GM23338 (cell line): Measurements from ENCODE around the gene PGPEP1. TPM values are rescaled to one million over a fixed set of nuclear protein-coding genes. Genes with fewer than 3 reads are reported as not detected.

ENCODE experiments used
- ATAC-seq: fragments of 200-7000 bp; cut with Tn5 transposase; 3 replicates; pipeline ENCODE4 v1.9.1; 2020
- DNase-seq: peaks from one replicate; pipeline ENCODE4 v3.0.0-alpha.2; 2015; ENCODE audit warnings: low spot score
- H2AFZ ChIP-seq: fragments of 200-600 bp; sonication (generic); 2 replicates; pipeline ENCODE4 v1.8.0; 2016; ENCODE audit warnings: antibody characterized with exemption, mild to moderate bottlenecking, moderate library complexity
- H3F3A ChIP-seq: fragments of 200-600 bp; sonication (generic); replicated peaks from 2 replicates; pipeline ENCODE4 v1.8.0; 2017; ENCODE audit warnings: antibody characterized with exemption, mixed run types, low read depth
- H3K27ac ChIP-seq: fragments of 200-600 bp; sonication (generic); 2 replicates; pipeline ENCODE4 v1.6.1; 2016; ENCODE audit warnings: low read depth
- H3K27me3 ChIP-seq: fragments of 200-600 bp; sonication (generic); 2 replicates; pipeline ENCODE4 v1.8.0; 2016; ENCODE audit warnings: mild to moderate bottlenecking, mixed run types, moderate library complexity; ENCODE audit not compliant: insufficient read depth
- H3K36me3 ChIP-seq: fragments of 200-600 bp; sonication (generic); 2 replicates; pipeline ENCODE4 v1.8.0; 2016; ENCODE audit warnings: mild to moderate bottlenecking; ENCODE audit not compliant: insufficient read depth
- H3K4me1 ChIP-seq: fragments of 200-600 bp; sonication (generic); 2 replicates; pipeline ENCODE4 v1.8.0; 2016; ENCODE audit warnings: mild to moderate bottlenecking, moderate library complexity; ENCODE audit not compliant: insufficient read depth
- H3K4me2 ChIP-seq: fragments of 200-600 bp; sonication (generic); 2 replicates; pipeline ENCODE4 v1.7.1; 2017; ENCODE audit warnings: mixed run types
- H3K4me3 ChIP-seq: fragments of 200-600 bp; sonication (generic); 2 replicates; pipeline ENCODE4 v1.6.1; 2016; ENCODE audit warnings: mixed run types
- H3K79me2 ChIP-seq: fragments of 200-600 bp; sonication (generic); replicated peaks from 2 replicates; pipeline ENCODE4 v1.8.0; 2017; ENCODE audit warnings: mild to moderate bottlenecking; ENCODE audit not compliant: insufficient read depth
- H3K9me2 ChIP-seq: fragments of 200-600 bp; sonication (generic); 2 replicates; pipeline ENCODE4 v1.8.0; 2017; ENCODE audit not compliant: insufficient read depth
- H4K20me1 ChIP-seq: fragments of 200-600 bp; sonication (generic); replicated peaks from 2 replicates; pipeline ENCODE4 v1.8.0; 2017; ENCODE audit warnings: mild to moderate bottlenecking; ENCODE audit not compliant: insufficient read depth
- H3K27ac Mint-ChIP-seq: 2 replicates; pipeline ENCODE4 v1.8.0; 2020; ENCODE audit warnings: inconsistent platforms, mild to moderate bottlenecking, moderate library complexity, mixed read lengths
- H3K27me3 Mint-ChIP-seq: 3 replicates; pipeline ENCODE4 v1.8.0; 2022; ENCODE audit warnings: low read depth, mild to moderate bottlenecking, moderate library complexity, mixed read lengths, inconsistent platforms; ENCODE audit not compliant: insufficient read depth, poor library complexity
- H3K36me3 Mint-ChIP-seq: 3 replicates; pipeline ENCODE4 v1.8.0; 2021; ENCODE audit warnings: low read depth, mild to moderate bottlenecking, inconsistent platforms, moderate library complexity, mixed read lengths
- H3K4me1 Mint-ChIP-seq: 3 replicates; pipeline ENCODE4 v1.8.0; 2020; ENCODE audit warnings: mild to moderate bottlenecking, inconsistent platforms, mixed read lengths
- H3K4me3 Mint-ChIP-seq: 3 replicates; pipeline ENCODE4 v1.8.0; 2021; ENCODE audit warnings: moderate library complexity, mild to moderate bottlenecking, inconsistent platforms, mixed read lengths
- H3K9me3 Mint-ChIP-seq: 3 replicates; pipeline ENCODE4 v1.8.0; 2020; ENCODE audit warnings: moderate library complexity, mild to moderate bottlenecking, inconsistent platforms, mixed read lengths
- EZH2 ChIP-seq: fragments of 200-600 bp; sonication (generic); IDR thresholded peaks from one replicate; pipeline ENCODE4 v1.8.0; 2017; ENCODE audit warnings: antibody characterized with exemption, mild to moderate bottlenecking, low read depth; ENCODE audit not compliant: unreplicated experiment
- EZH2phosphoT487 ChIP-seq: fragments of 200-600 bp; sonication (generic); IDR thresholded peaks from one replicate; pipeline ENCODE4 v1.8.1; 2018; ENCODE audit warnings: antibody characterized with exemption; ENCODE audit not compliant: unreplicated experiment
- JUNB ChIP-seq: IDR thresholded peaks from one replicate; pipeline ENCODE4 v1.6.1; 2016; ENCODE audit warnings: antibody characterized with exemption; ENCODE audit not compliant: unreplicated experiment
- REST ChIP-seq: IDR thresholded peaks from one replicate; pipeline ENCODE4 v1.6.1; 2018; ENCODE audit warnings: antibody characterized with exemption; ENCODE audit not compliant: unreplicated experiment
- STAT1 ChIP-seq: IDR thresholded peaks from one replicate; pipeline ENCODE4 v1.6.1; 2016; ENCODE audit warnings: antibody characterized with exemption; ENCODE audit not compliant: unreplicated experiment
- ZNF114 ChIP-seq: fragments of 250-450 bp; sonication (Bioruptor Pico); IDR thresholded peaks from 2 replicates; pipeline ENCODE4 v1.5.0; 2020; ENCODE audit warnings: mild to moderate bottlenecking, moderate library complexity
- polyA plus RNA-seq: library from polyadenylated mRNA; unstranded; fragments of >200 nt; fragmentation: Nextera tagmentation; extraction: Ambion mirVana; gene quantifications from 2 replicates; pipeline ENCODE4 v1.2.1, GENCODE V29; 2016
- total RNA-seq: library from RNA; depleted of rRNA; stranded (reverse); fragments of >200 nt; shearing (Covaris generic); gene quantifications from 2 replicates; pipeline ENCODE4 v1.2.3, GENCODE V29; 2014
- TF ChIP-seq, protein P1 (sequence below): IDR thresholded peaks from 2 replicates; pipeline ENCODE4 v1.6.1; 2016; ENCODE audit warnings: antibody characterized with exemption
- TF ChIP-seq, protein P2 (sequence below), 2 experiments: fragments of 200-600 bp in 1 of 2; sonication (generic) in 1 of 2; conservative IDR thresholded peaks; 2 replicates each; pipeline versions ENCODE4 v1.5.1 to v1.6.1; 2016 to 2017; ENCODE audit warnings: antibody characterized with exemption in 2 of 2, low read depth in 2 of 2, mild to moderate bottlenecking in 2 of 2, moderate library complexity in 1 of 2

Gene PGPEP1
- total and polyA plus RNA-seq, 2 experiments from 2014 or later = 15.5 to 18.9 TPM

GRCh38 chr19:18345296-18345695, 4.9 kb downstream of the PGPEP1 start:
- H3K4me3 ChIP-seq = no peak overlapping the region
- ATAC-seq (no peak), DNase-seq (no peak)
- no peak for TF ChIP-seq STAT1
- TF ChIP-seq JUNB = no peak
- TF ChIP-seq ZNF114 (CRISPR knock-in tag) = no peak
- TF ChIP-seq EZH2 = no peak
- no peak overlapping the region; the same call in 2 of the 3 replicates for H3K4me3 Mint-ChIP-seq
- H3K4me2 ChIP-seq = no peak overlapping the region
- H2AFZ ChIP-seq = no peak overlapping the region
- H3K9me2 ChIP-seq = no peaks in the 10 kb centered on the region
- peaks cover 46% of the 10 kb centered on the region for H3K36me3 Mint-ChIP-seq
- H3K27me3 Mint-ChIP-seq = peaks cover 22% of the 10 kb centered on the region
- 0 out of 2 replicates have a peak, but pooled peaks cover 2% of the 10 kb centered on the region for H3K36me3 ChIP-seq
- no peaks in the 10 kb centered on the region for H3K27me3 ChIP-seq
- H3K27ac Mint-ChIP-seq = no peak overlapping the region
- H3K27ac ChIP-seq = peak overlapping the region; percentile 41; the same call in 1 of the 2 replicates
- H3K4me1 ChIP-seq = peaks cover 24% of the 10 kb centered on the region
- H4K20me1 ChIP-seq = no peaks in the 10 kb centered on the region
- H3F3A ChIP-seq = peaks cover 28% of the 10 kb centered on the region
- H3K79me2 ChIP-seq = no peaks in the 10 kb centered on the region; the same call in 1 of the 2 replicates
- peaks cover 40% of the 10 kb centered on the region for H3K4me1 Mint-ChIP-seq
- peaks cover 3% of the 10 kb centered on the region; the same call in 1 of the 3 replicates for H3K9me3 Mint-ChIP-seq

DNA sequence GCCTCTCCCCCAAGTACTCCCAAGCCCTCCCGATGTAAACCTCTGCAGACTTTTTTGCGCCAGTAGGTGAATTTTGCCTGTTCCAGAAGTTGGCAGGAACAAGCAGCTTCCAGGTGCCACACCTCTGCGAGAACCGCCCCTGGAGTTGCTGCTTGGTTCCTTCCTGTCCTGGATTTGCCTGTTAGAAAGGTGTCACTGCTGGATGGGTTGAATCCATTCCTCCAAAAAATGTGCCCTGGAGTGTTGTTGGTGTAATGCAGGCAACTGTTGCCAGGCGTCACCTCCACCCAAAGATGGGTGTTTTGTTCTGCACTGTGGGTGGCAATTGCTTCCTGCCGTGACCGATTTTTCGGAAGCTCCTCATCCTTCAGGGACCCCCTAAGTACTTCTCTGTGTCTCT, 5.7 kb downstream of the PGPEP1 start:
- no peak overlapping the region for H2AFZ ChIP-seq

DNA sequence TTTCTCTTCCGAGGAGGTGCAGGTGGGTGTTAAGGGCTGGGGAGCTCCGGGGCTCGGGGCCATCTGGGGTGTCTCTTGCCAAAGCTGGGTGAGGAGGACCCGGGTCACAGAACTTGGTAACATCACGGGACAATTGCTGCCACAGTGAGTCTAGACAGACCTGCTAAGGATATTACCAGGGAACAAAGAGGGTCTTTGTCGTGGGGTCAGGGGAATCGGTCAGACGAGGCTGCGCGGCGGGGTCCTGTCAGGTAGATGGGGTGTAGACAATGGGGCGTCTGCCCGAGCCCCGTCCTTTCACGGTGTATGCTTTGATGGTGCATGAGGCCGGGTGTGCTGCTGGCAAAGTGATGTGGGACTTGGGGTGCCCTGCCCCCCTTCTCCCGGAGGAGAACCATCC, 7.8 kb downstream of the PGPEP1 start:
- H3K4me1 ChIP-seq = peaks cover 16% of the 10 kb centered on the region; the same call in 1 of the 2 replicates
- Mint-ChIP-seq H3K27ac (no peak overlapping the region), H3K27me3 (peaks cover 17% of the 10 kb centered on the region), H3K4me3 (no peak overlapping the region), H3K36me3 (peaks cover 44% of the 10 kb centered on the region), H3K9me3 (peaks cover 3% of the 10 kb centered on the region; the same call in 2 of the 3 replicates), H3K4me1 (peaks cover 27% of the 10 kb centered on the region)
- DNase-seq (no peak), ATAC-seq (no peak)
- H3K36me3 ChIP-seq = 0 out of 2 replicates have a peak, but pooled peaks cover 3% of the 10 kb centered on the region
- H3K27me3 ChIP-seq = no peaks in the 10 kb centered on the region
- H3K4me3 ChIP-seq = no peak overlapping the region
- no peak overlapping the region for H3K27ac ChIP-seq
- no peaks in the 10 kb centered on the region for H3K79me2 ChIP-seq
- H3K4me2 ChIP-seq = no peak overlapping the region
- no peaks in the 10 kb centered on the region for H4K20me1 ChIP-seq
- no peaks in the 10 kb centered on the region for H3K9me2 ChIP-seq
- no peak overlapping the region for H2AFZ ChIP-seq
- H3F3A ChIP-seq = peaks cover 19% of the 10 kb centered on the region
- TF ChIP-seq STAT1 = no peak
- TF ChIP-seq REST = no peak
- no peak for TF ChIP-seq EZH2
- TF ChIP-seq, protein P1, sequence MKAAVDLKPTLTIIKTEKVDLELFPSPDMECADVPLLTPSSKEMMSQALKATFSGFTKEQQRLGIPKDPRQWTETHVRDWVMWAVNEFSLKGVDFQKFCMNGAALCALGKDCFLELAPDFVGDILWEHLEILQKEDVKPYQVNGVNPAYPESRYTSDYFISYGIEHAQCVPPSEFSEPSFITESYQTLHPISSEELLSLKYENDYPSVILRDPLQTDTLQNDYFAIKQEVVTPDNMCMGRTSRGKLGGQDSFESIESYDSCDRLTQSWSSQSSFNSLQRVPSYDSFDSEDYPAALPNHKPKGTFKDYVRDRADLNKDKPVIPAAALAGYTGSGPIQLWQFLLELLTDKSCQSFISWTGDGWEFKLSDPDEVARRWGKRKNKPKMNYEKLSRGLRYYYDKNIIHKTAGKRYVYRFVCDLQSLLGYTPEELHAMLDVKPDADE = no peak
- TF ChIP-seq EZH2phosphoT487 = no peak

More for the DNA sequence above, 5.7 kb downstream of the PGPEP1 start:
- peak; percentile 84 for DNase-seq
- Mint-ChIP-seq H3K27me3 (peaks cover 22% of the 10 kb centered on the region), H3K27ac (peak overlapping the region; percentile 90), H3K4me1 (peaks cover 40% of the 10 kb centered on the region), H3K9me3 (peaks cover 3% of the 10 kb centered on the region; the same call in 1 of the 3 replicates), H3K36me3 (peaks cover 50% of the 10 kb centered on the region), H3K4me3 (peak overlapping the region; percentile 28; the same call in 2 of the 3 replicates)
- Histone ChIP-seq H3F3A (peaks cover 30% of the 10 kb centered on the region), H3K4me1 (peaks cover 24% of the 10 kb centered on the region), H4K20me1 (no peaks in the 10 kb centered on the region), H3K9me2 (no peaks in the 10 kb centered on the region), H3K27ac (peak overlapping the region; percentile 41; the same call in 1 of the 2 replicates), H3K4me2 (no peak overlapping the region), H3K27me3 (no peaks in the 10 kb centered on the region), H3K79me2 (no peaks in the 10 kb centered on the region; the same call in 1 of the 2 replicates), H3K36me3 (0 out of 2 replicates have a peak, but pooled peaks cover 3% of the 10 kb centered on the region), H3K4me3 (no peak overlapping the region)
- TF ChIP-seq, protein P2, sequence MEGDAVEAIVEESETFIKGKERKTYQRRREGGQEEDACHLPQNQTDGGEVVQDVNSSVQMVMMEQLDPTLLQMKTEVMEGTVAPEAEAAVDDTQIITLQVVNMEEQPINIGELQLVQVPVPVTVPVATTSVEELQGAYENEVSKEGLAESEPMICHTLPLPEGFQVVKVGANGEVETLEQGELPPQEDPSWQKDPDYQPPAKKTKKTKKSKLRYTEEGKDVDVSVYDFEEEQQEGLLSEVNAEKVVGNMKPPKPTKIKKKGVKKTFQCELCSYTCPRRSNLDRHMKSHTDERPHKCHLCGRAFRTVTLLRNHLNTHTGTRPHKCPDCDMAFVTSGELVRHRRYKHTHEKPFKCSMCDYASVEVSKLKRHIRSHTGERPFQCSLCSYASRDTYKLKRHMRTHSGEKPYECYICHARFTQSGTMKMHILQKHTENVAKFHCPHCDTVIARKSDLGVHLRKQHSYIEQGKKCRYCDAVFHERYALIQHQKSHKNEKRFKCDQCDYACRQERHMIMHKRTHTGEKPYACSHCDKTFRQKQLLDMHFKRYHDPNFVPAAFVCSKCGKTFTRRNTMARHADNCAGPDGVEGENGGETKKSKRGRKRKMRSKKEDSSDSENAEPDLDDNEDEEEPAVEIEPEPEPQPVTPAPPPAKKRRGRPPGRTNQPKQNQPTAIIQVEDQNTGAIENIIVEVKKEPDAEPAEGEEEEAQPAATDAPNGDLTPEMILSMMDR (conservative IDR thresholded peaks at IDR 0.05; ENCODE audit: low read depth in 2 of 2) = no peak
- ATAC-seq = peak; percentile 67
